Measurements from ENCODE around the gene SCAI.

SCAI gene

DNA sequence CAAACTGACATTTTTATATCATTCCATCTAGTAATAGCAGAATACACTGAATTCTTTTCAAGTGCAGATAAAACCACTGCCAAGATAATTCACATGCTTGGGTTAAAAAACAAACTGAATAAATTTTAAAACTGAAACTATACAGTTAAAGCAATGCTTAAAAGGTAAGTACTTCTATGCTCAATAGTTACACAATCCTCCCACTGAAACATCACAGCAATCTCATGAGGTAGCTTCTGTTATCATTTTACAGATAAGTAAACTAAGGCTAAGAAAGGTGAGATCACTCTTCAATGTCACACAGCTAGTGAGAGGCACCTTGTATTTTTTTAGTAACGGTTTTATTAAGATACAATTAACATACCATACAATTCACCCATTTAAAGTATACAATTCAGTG is 189.1 kb downstream of the SCAI start:
- Histone ChIP-seq H4K20me1 (ENCODE audit: low read depth, low read length) (no peaks in the 10 kb centered on the region), H3K9me3 (ENCODE audit: insufficient read depth, low read length) (no peaks in the 10 kb centered on the region), H3K4me3 (ENCODE audit: insufficient read depth, low read length, poor library complexity, severe bottlenecking) (no peak overlapping the region), H3K79me2 (ENCODE audit: insufficient read depth, low read length) (no peaks in the 10 kb centered on the region), H3K4me2 (ENCODE audit: low read depth, low read length, poor library complexity, severe bottlenecking) (no peak overlapping the region), H3K36me3 (ENCODE audit: low read length) (peaks cover 7% of the 10 kb centered on the region; the same call in 1 of the 2 replicates), H3K27me3 (ENCODE audit: low read length) (no peaks in the 10 kb centered on the region), H2AFZ (ENCODE audit: low read depth, low read length, severe bottlenecking) (no peak overlapping the region), H3K27ac (ENCODE audit: low read depth, low read length) (no peak overlapping the region), H3F3A (ENCODE audit: insufficient read depth) (no peaks in the 10 kb centered on the region), H3K9ac (ENCODE audit: low read length) (no peak overlapping the region), H3K9me2 (replicated peaks; ENCODE audit: insufficient read depth, low read length) (no peaks in the 10 kb centered on the region)
- no peak for TF ChIP-seq CTCF (IDR thresholded peaks at IDR 0.05; ENCODE audit: insufficient read depth, low read length, poor library complexity, severe bottlenecking)
- no peak for TF ChIP-seq EZH2phosphoT487 (conservative IDR thresholded peaks at IDR 0.05; ENCODE audit: low read length)

DNA sequence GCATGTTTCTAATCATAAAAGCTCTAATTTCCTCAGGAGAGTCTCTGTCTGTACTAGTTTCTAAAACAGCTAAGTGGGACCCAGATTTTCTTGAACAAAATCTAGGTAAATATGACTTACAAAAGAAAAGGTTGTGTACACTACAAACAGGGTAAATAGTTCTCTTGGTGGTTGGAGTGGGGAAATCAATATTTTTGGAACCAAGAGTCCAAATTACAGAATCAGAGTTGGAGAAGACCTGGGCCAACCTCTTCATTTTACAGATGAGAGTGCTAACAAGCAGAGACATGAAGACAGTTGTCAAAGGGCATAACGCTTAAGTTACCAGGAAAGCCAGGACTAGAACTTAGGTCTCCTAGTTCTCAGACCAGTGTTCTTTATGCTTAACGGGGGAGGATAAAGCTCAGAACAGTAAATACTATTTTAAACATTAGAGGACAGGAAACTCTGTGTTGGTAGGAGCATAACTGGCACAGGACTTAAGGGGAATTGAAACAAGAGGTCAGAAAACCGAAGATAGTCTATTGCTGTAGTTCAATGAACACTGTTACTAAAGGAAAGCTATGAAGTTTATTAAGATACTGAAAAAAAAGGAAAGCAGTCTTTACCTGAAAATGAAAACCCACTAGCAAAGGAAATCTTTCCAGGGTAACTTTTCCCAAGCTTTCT is 193.1 kb downstream of the SCAI start:
- peaks cover 7% of the 10 kb centered on the region; the same call in 1 of the 2 replicates for H3K36me3 ChIP-seq (ENCODE audit: low read length)
- no peak overlapping the region for H3K9ac ChIP-seq (ENCODE audit: low read length)
- no peaks in the 10 kb centered on the region for H3K27me3 ChIP-seq (ENCODE audit: low read length)
- no peak overlapping the region for H3K27ac ChIP-seq (ENCODE audit: low read depth, low read length)
- no peaks in the 10 kb centered on the region for H3K79me2 ChIP-seq (ENCODE audit: insufficient read depth, low read length)
- H3K9me3 ChIP-seq (ENCODE audit: insufficient read depth, low read length) = no peaks in the 10 kb centered on the region
- no peak overlapping the region for H3K4me2 ChIP-seq (ENCODE audit: low read depth, low read length, poor library complexity, severe bottlenecking)
- H3K4me3 ChIP-seq (ENCODE audit: insufficient read depth, low read length, poor library complexity, severe bottlenecking) = no peak overlapping the region
- H4K20me1 ChIP-seq (ENCODE audit: low read depth, low read length) = no peaks in the 10 kb centered on the region
- peaks cover 4% of the 10 kb centered on the region; the same call in 1 of the 2 replicates for H3F3A ChIP-seq (ENCODE audit: insufficient read depth)
- TF ChIP-seq CTCF (IDR thresholded peaks at IDR 0.05; ENCODE audit: insufficient read depth, low read length, poor library complexity, severe bottlenecking) (no peak), EZH2phosphoT487 (conservative IDR thresholded peaks at IDR 0.05; ENCODE audit: low read length) (no peak)
- H3K9me2 ChIP-seq (replicated peaks; ENCODE audit: insufficient read depth, low read length) = no peaks in the 10 kb centered on the region
- H2AFZ ChIP-seq (ENCODE audit: low read depth, low read length, severe bottlenecking) = no peak overlapping the region

- Histone ChIP-seq H3K36me3 (ENCODE audit: low read length) (peaks cover 7% of the 10 kb centered on the region; the same call in 1 of the 2 replicates), H3K9me2 (replicated peaks; ENCODE audit: insufficient read depth, low read length) (no peaks in the 10 kb centered on the region), H3K4me3 (ENCODE audit: insufficient read depth, low read length, poor library complexity, severe bottlenecking) (no peak overlapping the region), H4K20me1 (ENCODE audit: low read depth, low read length) (no peaks in the 10 kb centered on the region), H3K79me2 (ENCODE audit: insufficient read depth, low read length) (no peaks in the 10 kb centered on the region), H2AFZ (ENCODE audit: low read depth, low read length, severe bottlenecking) (no peak overlapping the region), H3K27ac (ENCODE audit: low read depth, low read length) (no peak overlapping the region), H3K9me3 (ENCODE audit: insufficient read depth, low read length) (no peaks in the 10 kb centered on the region), H3K9ac (ENCODE audit: low read length) (no peak overlapping the region), H3K4me2 (ENCODE audit: low read depth, low read length, poor library complexity, severe bottlenecking) (no peak overlapping the region), H3K27me3 (ENCODE audit: low read length) (no peaks in the 10 kb centered on the region), H3F3A (ENCODE audit: insufficient read depth) (peaks cover 4% of the 10 kb centered on the region; the same call in 1 of the 2 replicates)
- TF ChIP-seq CTCF (IDR thresholded peaks at IDR 0.05; ENCODE audit: insufficient read depth, low read length, poor library complexity, severe bottlenecking) = no peak
- TF ChIP-seq EZH2phosphoT487 (conservative IDR thresholded peaks at IDR 0.05; ENCODE audit: low read length) = no peak
These were observed 193.9 kb downstream of the SCAI start for GRCh38 chr9:124949387-124949786.

Data from SU-DHL-6 (cell line).